KBM-7 (cell line): ENCODE measurements around the gene KPNA5.
"Not testable (repeated sequence)": the region's sequence is repeated elsewhere in the genome, so short reads cannot be mapped to it uniquely, and the experiment has no call there.

ENCODE experiments used
- DNase-seq: peaks from one replicate; pipeline ENCODE4 v3.0.0-alpha.2; 2015
- in situ Hi-C: fragments of 300-500 bp; cut with MboI; formaldehyde crosslinking; loops from 2 replicates; pipeline ENCODE4 v1.14.3; 2020; ENCODE audit warnings: low sequenced_read_pairs, low pct_unique_long_range_greater_than_20kb, mixed read lengths

The KPNA5 gene

DNA sequence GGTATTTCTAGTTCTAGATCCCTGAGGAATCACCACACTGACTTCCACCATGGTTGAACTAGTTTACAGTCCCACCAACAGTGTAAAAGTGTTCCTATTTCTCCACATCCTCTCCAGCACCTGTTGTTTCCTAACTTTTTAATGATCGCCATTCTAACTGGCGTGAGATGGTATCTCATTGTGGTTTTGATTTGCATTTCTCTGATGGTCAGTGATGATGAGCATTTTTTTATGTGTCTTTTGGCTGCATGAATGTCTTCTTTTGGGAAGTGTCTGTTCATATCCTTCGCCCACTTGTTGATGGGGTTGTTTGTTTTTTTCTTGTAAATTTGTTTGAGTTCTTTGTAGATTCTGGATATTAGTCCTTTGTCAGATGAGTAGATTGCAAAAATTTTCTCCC is 12.3 kb downstream of the KPNA5 start:
- DNase-seq, in situ Hi-C loops: not testable (repeated sequence)

DNA sequence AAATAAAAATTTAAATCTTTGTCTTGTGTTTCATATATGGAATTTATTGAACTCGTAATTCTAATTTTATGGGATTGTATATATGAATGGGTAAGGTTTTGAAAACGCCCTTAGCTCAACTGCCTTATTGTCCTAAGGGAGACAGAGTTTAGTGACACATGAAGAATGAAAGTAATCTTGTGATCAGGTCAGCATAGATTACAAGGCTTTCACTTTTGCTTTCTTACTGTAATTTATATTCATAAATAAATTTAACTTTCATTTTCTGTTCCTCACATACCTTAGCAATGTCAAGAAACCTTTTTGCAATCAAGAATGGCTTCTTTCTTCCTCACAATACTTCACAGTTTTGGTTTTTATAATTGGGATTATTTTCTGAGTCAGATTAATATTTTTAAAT is 14.4 kb downstream of the KPNA5 start:
- in situ Hi-C loops, result no loop called here
- DNase-seq, result no peak

DNA sequence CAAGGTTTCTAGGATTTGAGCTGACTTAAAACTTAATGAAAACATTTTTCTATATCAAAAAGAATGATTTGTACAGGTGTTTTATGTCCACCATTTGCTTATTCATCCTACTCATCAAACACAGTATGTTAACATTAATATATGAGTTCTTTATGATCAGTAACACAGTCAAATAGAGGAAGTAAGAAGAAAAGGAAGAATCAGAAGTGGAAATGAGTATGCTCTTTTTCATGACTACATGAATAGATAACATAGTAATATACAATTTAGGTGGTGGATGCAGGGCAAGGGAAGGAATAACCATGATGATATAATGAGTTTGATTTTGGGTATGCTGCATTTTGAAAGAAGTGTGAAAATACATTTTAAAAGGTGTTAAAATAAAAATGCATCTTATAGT is 16.5 kb downstream of the KPNA5 start:
- DNase-seq, result peak; percentile 45
- in situ Hi-C loops, result no loop called here

DNA sequence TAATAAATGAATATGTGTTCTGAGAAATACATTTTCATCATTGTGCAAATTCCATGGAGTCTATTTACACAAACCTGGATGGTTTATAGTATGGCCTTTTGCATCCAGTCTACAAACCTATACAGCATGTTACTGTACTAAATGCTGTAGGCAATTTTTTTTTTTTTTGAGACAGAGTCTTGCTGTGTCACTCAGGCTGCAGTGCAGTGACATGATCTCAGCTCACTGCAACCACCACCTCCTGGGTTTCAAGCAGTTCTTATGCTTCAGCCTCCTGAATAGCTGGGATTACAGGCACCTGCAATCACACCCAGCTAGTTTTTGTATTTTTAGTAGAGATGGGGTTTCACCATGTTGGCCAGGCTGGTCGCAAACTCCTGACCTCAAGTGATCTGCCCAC is 22.9 kb downstream of the KPNA5 start:
- DNase-seq, in situ Hi-C loops: not testable (repeated sequence)

DNA sequence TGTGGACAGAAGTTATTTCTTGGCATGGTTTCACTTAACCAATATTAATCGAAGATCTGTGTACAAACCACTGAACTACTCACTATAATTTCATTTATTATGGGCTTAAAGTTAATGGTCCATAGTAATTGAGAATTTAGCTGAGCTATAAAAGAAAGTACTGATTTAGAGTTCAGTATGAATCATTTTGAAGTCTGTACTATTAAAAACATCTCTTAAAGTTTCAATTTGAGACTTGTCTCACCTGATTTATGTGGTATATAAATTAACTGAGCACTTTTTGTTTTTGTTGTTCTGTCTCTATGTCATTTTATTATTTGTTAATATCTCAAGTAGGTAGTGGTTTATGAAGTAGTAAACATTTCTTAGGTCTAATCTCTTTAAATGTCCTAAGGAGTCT is 24.9 kb downstream of the KPNA5 start:
- no peak for DNase-seq
- in situ Hi-C loops, result no loop called here

DNA sequence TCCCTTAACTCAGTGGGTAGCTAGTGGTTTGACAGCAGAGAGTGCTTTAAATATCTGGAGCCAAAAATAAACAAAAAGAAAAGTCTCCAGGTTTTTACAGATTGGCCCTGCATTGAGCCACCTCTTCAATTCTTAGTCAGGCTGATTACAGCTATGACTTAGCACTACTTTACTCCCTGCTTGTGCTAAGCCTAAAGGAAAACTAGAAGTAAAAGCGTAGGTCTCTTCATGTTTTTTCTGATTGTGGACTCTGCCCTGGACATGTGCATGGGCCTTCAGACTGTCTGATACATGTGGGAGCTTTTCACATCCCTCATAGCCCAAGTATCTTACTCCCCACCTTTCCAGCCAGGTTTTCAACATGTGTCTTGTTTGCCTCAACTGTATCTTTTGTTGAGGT is 33.3 kb downstream of the KPNA5 start:
- no peak for DNase-seq
- in situ Hi-C loops, result no loop called here

DNA sequence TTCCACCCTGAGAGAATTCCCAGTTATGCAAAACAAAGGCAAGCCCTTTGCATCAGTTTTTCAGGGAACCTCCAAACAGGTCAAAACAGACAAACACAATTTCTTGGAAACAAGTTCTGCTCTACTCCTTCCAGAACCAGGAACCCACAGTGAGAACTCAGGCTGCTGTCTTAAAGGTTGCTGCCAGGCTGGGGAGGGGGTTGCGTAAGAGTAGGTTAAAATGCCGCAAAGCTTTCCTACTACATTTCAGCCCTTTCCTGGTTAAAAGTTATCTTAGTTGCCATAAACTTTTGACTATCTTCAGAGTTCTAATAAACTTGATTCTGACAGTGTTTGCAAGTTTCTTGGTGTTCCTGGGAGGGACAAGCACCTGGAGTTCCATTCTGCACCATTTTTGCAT is 33.8 kb downstream of the KPNA5 start:
- DNase-seq, result no peak
- in situ Hi-C loops, result no loop called here

DNA sequence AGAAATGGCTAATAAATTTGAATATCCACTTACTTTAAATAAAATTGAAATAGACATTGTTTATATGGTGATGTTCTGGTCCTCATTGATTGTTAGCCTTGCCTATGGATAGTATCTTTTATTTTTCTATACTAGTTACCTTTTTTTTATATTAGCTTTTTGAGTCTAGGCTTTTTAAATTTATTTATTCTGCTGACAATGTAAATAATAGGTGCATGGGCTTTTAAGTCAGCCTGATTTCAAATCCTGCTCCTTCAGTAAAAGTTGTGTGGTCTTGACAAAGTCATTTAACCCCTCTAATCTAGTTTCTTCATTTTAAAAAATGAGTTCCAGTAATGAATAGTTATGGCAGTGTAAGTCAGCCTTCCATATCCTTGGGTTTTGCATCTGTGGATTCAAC is 45.9 kb downstream of the KPNA5 start:
- DNase-seq, result no peak
- in situ Hi-C loops, result no loop called here

DNA sequence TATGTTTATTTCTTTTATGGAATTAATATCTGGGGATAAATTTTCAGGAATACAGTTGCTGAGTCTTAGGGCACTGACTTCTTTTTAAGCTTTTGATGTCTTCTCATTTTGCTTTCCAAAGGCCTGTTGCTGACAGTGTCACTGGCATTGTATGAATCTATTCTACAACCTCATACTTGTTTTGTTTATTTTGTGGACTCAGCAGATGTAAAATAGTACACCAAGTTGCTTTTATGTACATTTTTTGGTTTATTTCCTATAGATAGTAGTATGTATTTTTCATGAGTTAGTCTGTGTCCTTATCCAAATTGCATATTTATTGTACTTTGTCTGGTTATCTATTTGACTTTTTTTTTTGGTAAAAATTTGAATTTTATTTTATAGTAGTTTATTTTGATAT is 49.5 kb downstream of the KPNA5 start:
- in situ Hi-C loops, result no loop called here
- no peak for DNase-seq

DNA sequence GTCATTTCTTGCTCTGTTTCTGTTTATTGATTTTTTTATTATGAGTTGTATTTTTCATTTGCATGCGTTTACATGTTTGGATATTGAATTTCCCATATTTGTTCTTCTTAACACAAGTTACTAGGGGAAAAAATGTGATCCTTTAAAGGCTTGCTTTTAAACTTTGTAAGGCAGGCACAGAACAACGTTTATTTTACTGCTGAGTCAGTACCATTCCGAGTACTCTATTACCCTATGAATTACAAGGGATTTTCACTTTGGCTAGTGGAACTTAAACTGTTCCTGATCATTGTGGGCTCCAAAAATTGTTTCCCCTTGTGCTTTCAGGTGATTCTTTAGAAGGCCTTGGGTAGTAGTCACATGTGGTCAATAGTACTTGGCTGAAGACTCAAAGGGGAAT is 56.0 kb downstream of the KPNA5 start:
- DNase-seq, result no peak
- in situ Hi-C loops, result no loop called here

DNA sequence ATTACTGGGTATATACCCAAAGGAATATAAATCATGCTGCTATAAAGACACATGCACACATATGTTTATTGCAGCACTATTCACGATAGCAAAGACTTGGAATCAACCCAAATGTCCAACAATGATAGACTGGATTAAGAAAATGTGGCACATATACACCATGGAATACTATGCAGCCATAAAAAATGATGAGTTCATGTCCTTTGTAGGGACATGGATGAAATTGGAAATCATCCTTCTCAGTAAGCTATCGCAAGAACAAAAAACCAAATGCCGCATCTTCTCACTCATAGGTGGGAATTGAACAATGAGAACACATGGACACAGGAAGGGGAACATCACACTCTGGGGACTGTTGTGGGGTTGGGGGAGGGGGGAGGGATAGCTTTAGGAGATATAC is 59.5 kb downstream of the KPNA5 start:
- in situ Hi-C loops, DNase-seq: not testable (repeated sequence)

DNA sequence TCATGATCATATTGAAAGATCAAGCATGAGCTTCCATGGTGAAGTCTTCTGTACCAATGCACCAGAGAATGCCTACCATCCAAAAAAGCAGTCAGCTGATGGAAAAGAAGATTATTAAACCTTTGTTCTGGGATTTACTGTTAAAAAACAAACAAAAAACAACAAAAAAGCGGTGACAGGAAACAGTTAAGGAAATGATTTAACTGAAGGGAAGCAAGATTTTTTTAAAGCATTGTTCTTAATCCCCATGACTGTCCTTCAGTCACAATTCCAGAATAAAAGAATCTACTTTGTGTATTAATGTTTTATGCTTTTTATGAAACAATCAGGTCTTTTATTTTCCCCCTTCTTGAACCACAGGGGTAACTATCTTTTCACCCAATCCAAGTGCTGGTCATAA is 60.6 kb downstream of the KPNA5 start:
- in situ Hi-C loops, result no loop called here
- DNase-seq, result no peak

DNA sequence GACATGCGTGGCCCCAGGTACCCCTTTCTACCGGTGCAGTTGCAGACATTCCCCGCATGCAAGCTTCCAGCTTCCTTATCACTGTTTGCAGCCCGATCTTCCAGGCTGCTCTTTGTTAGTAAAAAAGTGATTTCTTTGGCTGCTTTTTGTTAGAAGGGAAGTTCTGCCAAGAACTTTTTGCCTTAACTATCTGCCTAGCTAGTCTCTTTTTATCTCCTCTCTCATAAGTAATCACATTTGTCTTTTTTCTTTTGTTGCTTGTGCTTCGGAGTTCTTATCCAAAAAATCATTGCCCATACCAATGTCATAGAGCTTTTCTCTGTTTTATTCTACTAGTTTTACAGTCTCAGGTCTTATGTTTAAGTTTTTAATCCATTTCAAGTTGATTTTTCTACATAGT is 64.2 kb downstream of the KPNA5 start:
- in situ Hi-C loops, result no loop called here
- no peak for DNase-seq

DNA sequence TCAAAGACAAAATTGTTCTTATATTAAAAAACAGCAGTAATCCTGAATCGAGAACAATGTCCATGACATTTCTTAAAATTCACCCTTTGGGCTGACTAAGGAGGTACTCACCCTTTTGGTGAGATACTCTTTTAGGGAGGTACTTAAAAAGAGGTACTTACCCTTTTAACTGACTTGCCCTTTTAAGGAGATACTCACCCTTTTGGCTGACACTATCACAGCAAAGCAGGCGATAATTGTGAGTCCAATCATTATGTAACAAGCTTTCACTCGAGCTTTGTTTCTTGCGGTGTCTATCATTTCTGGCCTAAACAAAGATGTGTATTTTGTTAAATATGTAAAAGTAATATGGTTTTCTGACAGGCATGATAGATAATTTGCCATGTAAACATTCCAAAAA is 80.8 kb downstream of the KPNA5 start:
- in situ Hi-C loops, result no loop called here
- no peak for DNase-seq

DNA sequence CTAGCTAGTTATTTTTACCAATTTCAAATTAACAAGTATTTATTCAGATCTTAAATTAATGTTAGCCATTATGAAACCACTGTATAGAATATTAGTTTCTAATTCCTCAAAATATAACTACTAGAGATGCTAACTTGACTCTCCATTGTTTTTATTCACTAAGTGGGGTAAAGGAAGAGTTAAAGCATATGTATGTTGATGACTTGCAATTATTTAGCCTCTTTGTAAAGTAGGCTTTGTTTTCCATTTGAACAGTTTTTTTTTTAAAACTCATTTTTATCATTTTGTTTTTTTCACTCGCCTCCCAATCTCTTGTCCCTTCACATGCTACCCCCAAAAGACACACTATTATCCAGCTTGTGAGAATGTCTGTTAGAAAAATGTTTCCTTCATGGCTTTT is 81.2 kb downstream of the KPNA5 start:
- in situ Hi-C loops, result no loop called here
- DNase-seq, result no peak

DNA sequence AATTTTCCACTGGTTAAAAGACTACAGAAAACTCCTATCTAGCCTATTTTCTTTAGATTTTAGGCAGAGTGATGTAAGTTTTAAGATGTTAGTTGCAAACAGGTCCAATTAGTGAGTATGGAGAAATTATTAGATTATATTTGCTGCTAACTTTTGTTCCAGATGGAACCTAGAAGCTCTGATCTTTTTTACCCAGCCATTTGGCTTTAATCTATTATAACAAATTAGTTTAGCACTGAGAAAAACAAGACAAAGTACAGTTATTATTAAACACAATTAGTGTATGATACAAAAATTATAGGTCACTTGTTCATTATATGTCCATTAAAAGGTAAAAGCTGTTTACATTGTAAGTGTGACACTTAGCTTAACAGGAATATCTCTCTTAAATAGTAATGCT is 82.0 kb downstream of the KPNA5 start:
- in situ Hi-C loops, result no loop called here
- no peak for DNase-seq

DNA sequence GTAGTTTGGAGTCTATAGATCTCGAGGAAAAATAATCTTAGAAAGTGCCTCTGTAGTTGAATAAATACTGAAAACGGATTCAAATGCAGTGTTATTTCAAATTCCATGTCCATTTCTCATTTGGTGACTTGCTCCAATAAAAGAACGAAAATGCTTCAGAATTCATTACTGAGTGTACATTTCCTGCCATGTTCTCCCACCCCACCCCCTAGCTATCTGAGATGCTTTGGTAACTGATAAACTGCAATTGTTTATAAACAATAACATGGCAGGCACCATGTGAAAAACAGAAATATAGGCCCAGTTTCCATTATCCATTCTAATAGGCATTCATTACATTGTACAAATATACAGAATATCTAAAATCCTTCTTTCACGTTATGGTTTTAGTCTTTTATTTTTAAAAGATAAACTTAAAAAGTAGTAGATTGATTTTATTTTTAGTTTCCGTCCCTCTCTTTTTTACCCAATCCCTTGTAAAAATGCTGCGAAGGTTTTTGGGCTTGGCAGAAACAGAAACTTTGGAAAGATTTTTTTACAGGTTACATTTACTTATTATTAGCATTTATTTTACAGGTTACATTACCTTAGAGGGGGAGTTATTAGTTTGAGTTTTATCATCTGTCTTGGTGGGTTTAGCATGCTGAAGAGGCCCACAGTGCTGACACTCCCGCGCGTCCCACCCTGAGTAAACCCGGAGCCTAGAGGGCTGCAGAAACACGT is 83.1 kb downstream of the KPNA5 start:
- in situ Hi-C loops, result no loop called here
- no peak for DNase-seq

DNA sequence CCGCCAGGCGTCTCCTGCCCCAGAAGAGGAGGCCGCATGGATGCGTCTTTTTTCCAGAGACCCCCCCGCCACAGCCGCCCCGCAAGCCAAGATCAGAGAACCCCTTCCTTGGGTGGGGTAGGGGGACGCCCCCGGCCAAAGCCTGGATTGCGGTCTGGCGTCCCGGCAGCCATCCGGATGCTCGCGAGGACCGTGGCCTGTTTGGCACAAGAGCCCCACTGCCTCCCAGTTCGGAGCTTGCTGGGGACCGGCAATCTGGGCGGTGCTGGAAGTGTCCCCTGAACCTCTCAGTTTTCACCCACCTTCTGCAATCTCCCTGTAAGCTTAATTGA is 83.6 kb downstream of the KPNA5 start:
- no peak for DNase-seq
- in situ Hi-C loops, result no loop called here

DNA sequence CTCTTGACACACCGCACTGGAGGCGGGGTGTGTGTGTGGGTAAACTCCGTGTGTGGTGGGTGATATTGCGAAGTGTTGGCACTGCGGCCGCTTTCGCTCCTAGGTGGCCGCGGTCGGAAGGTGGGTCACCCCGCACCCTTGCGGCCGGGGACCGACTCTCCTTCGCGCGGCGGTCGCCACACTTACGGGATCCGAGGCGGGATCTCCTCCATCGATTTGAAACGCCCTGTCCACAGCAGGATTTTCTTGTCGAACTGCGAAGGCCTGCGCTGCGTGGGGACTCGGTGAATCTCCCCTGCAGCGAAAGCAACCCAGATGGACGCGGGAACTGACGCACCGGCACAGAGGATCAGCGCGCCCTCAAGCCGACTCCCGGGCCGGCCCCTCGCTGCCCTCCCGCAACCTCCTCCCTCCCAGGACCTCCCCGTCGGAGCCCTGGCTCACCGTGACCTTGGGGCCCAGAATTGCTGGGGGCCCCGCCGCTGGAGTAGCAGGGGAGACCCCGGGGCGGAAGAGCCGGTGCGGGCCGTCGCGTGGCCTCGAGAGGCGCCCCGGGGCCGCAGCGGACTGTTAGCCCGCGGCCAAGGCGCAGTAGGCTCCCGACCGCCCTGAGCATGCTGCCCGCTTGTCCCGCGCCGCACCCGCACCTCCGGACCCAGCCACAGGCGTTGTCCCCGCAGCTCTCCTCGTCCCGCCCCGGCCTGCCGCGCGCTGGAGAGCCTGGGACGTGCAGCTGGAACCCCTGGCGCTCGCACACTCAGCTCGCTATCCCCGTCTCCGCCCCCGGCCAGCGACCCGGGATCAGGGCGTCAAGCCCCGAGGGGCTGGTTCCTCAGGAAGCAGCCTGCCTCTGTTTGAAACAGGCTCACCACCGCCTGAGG is 84.2 kb downstream of the KPNA5 start, which contains the start of gene FAM162B:
TSS of gene FAM162B (minus strand) at position 759 of the 881 bp plus-strand sequence. CDS start at position 616, 143 bp downstream.
- DNase-seq, result peak; percentile 24
- in situ Hi-C loops, result no loop called here

DNA sequence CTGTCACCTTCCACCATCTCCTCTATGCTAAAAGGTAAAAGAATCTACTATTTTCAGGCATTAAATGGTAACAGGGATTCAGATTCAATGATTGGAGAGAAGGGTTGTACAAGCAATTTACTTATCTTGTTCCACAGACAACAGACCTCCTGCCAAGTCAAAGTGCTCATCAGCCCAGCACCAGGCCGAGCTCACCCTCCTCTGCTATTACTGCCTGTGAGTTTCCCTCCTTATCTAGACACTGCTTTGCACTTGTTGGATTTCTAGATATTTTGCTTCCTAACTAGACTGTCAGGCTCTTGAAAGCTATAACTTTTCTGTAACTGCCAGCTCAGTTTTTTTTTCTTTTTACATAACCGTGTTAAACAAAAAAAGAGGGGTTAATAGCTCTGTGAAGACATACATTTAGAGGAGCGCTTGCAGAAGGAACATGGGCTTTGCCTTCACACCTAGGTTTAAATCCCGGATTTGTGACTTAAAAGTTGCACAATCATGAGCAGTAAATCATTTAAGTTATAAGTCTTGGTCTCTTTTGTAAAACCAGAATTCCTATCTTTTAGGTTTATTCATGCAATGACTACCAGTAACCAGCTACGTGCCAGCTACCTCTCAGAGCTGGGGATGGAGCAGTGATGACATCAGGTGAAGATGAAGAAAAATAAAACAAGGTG is 85.6 kb downstream of the KPNA5 start:
- no peak for DNase-seq
- in situ Hi-C loops, result no loop called here
